HEK293 (cell line): ENCODE data around the gene DHPS.

Experiments
- INSM2 ChIP-seq: fragments of 450-650 bp; formaldehyde crosslinking; IDR thresholded peaks from 2 replicates; pipeline ENCODE4 v1.5.1; 2016; ENCODE audit warnings: missing biosample characterization, missing genetic modification characterization
- KLF16 ChIP-seq: fragments of 450-650 bp; formaldehyde crosslinking; IDR thresholded peaks from 2 replicates; pipeline ENCODE4 v1.5.1; 2017; ENCODE audit warnings: missing biosample characterization, missing genetic modification characterization
- TCF7L2 ChIP-seq: IDR thresholded peaks from 2 replicates; pipeline ENCODE4 v1.6.1; 2011; ENCODE audit warnings: low read depth, mild to moderate bottlenecking, inconsistent platforms, low read length, moderate library complexity, borderline replicate concordance
- ZBTB1 ChIP-seq: fragments of 450-650 bp; formaldehyde crosslinking; IDR thresholded peaks from 2 replicates; pipeline ENCODE4 v1.5.1; 2016; ENCODE audit warnings: missing biosample characterization, missing genetic modification characterization
- ZBTB6 ChIP-seq: fragments of 450-650 bp; formaldehyde crosslinking; IDR thresholded peaks from 2 replicates; pipeline ENCODE4 v1.5.1; 2017; ENCODE audit warnings: missing biosample characterization, missing genetic modification characterization
- ZBTB7A ChIP-seq: fragments of 450-650 bp; formaldehyde crosslinking; IDR thresholded peaks from 2 replicates; pipeline ENCODE4 v1.5.1; 2016; ENCODE audit warnings: low read depth, missing biosample characterization, missing genetic modification characterization
- ZBTB8A ChIP-seq: fragments of 450-650 bp; formaldehyde crosslinking; IDR thresholded peaks from 2 replicates; pipeline ENCODE4 v1.5.1; 2016; ENCODE audit warnings: missing biosample characterization, missing genetic modification characterization
- ZIC2 ChIP-seq: fragments of 450-650 bp; formaldehyde crosslinking; IDR thresholded peaks from 2 replicates; pipeline ENCODE4 v1.5.1; 2016; ENCODE audit warnings: missing biosample characterization, missing genetic modification characterization
- ZNF10 ChIP-seq: fragments of 450-650 bp; formaldehyde crosslinking; IDR thresholded peaks from 2 replicates; pipeline ENCODE4 v1.5.1; 2017; ENCODE audit warnings: missing biosample characterization, missing genetic modification characterization
- ZNF211 ChIP-seq: fragments of 450-650 bp; formaldehyde crosslinking; IDR thresholded peaks from 2 replicates; pipeline ENCODE4 v1.5.1; 2016; ENCODE audit warnings: low read depth, missing biosample characterization, missing genetic modification characterization
- ZNF266 ChIP-seq: fragments of 450-650 bp; formaldehyde crosslinking; IDR thresholded peaks from 2 replicates; pipeline ENCODE4 v1.5.1; 2016; ENCODE audit warnings: missing biosample characterization, missing genetic modification characterization, low read depth
- ZNF274 ChIP-seq, 2 experiments: fragments of 200-500 bp in 1 of 2; fragments of 450-650 bp in 1 of 2; sonication (Bioruptor generic) in 1 of 2; formaldehyde crosslinking in 1 of 2; IDR thresholded peaks; 2 replicates each; pipeline versions ENCODE4 v1.5.1 to v1.6.1; 2014 to 2016; ENCODE audit warnings: borderline replicate concordance in 1 of 2, inconsistent platforms in 1 of 2, low read length in 1 of 2, missing biosample characterization in 1 of 2, missing genetic modification characterization in 1 of 2
- ZNF518A ChIP-seq: fragments of 450-650 bp; formaldehyde crosslinking; conservative IDR thresholded peaks from 2 replicates; pipeline ENCODE4 v1.5.1; 2016; ENCODE audit warnings: low read depth, missing biosample characterization, missing genetic modification characterization
- ZNF521 ChIP-seq: fragments of 450-650 bp; formaldehyde crosslinking; IDR thresholded peaks from 2 replicates; pipeline ENCODE4 v1.5.1; 2017; ENCODE audit warnings: missing biosample characterization, mild to moderate bottlenecking, missing genetic modification characterization
- ZNF530 ChIP-seq: fragments of 450-650 bp; formaldehyde crosslinking; IDR thresholded peaks from 2 replicates; pipeline ENCODE4 v1.5.1; 2016; ENCODE audit warnings: low read depth, missing biosample characterization, missing genetic modification characterization
- ZNF548 ChIP-seq: fragments of 450-650 bp; formaldehyde crosslinking; IDR thresholded peaks from 2 replicates; pipeline ENCODE4 v1.5.1; 2016; ENCODE audit warnings: missing biosample characterization, missing genetic modification characterization
- ZNF654 ChIP-seq: fragments of 450-650 bp; formaldehyde crosslinking; IDR thresholded peaks from 2 replicates; pipeline ENCODE4 v1.5.1; 2016; ENCODE audit warnings: low read depth, missing biosample characterization, missing genetic modification characterization
- ZNF658 ChIP-seq: fragments of 450-650 bp; formaldehyde crosslinking; IDR thresholded peaks from 2 replicates; pipeline ENCODE4; 2016; ENCODE audit warnings: missing biosample characterization, missing genetic modification characterization
- ZNF692 ChIP-seq: fragments of 450-650 bp; formaldehyde crosslinking; IDR thresholded peaks from 2 replicates; pipeline ENCODE4 v1.5.1; 2016; ENCODE audit warnings: missing biosample characterization, missing genetic modification characterization
- ZNF768 ChIP-seq: fragments of 450-650 bp; formaldehyde crosslinking; IDR thresholded peaks from 2 replicates; pipeline ENCODE4 v1.5.1; 2018; ENCODE audit warnings: missing biosample characterization, mild to moderate bottlenecking, missing genetic modification characterization
- ZNF777 ChIP-seq: fragments of 450-650 bp; formaldehyde crosslinking; IDR thresholded peaks from 2 replicates; pipeline ENCODE4 v1.5.1; 2017; ENCODE audit warnings: missing biosample characterization, missing genetic modification characterization, borderline replicate concordance
- ZNF837 ChIP-seq: fragments of 450-650 bp; formaldehyde crosslinking; IDR thresholded peaks from 2 replicates; pipeline ENCODE4 v1.5.1; 2016; ENCODE audit warnings: missing biosample characterization, missing genetic modification characterization
- ZXDB ChIP-seq: fragments of 450-650 bp; formaldehyde crosslinking; IDR thresholded peaks from 2 replicates; pipeline ENCODE4 v1.5.1; 2016; ENCODE audit warnings: missing biosample characterization, missing genetic modification characterization
- TF ChIP-seq, protein P1 (sequence below): fragments of 450-650 bp; formaldehyde crosslinking; IDR thresholded peaks from 2 replicates; pipeline ENCODE4 v1.5.1; 2016; ENCODE audit warnings: missing biosample characterization, missing genetic modification characterization, low read depth
- TF ChIP-seq, protein P2 (sequence below): fragments of 450-650 bp; formaldehyde crosslinking; IDR thresholded peaks from 2 replicates; pipeline ENCODE4 v1.5.1; 2016; ENCODE audit warnings: missing biosample characterization, missing genetic modification characterization

The DHPS gene

GRCh38 chr19:12696366-12697335 lies 15.0 kb upstream of the DHPS start, which contains the start of gene FBXW9 (continued):
- TF ChIP-seq ZNF518A (tag by site-specific recombination) (peak; percentile 63; the same call in 1 of the 2 replicates), ZNF658 (no peak), ZNF837 (no peak), ZBTB7A (tag by site-specific recombination) (peak; percentile 84), ZNF777 (tag by site-specific recombination) (no peak), ZBTB1 (tag by site-specific recombination) (no peak), ZBTB6 (no peak), INSM2 (tag by site-specific recombination) (peak; percentile 37; the same call in 1 of the 2 replicates), ZXDB (peak; percentile 79), ZIC2 (tag by site-specific recombination) (no peak), ZBTB8A (tag by site-specific recombination) (peak; percentile 80), ZNF211 (no peak), ZNF10 (peak; percentile 76), ZNF548 (tag by site-specific recombination) (no peak), ZNF530 (no peak), TCF7L2 (no peak), ZNF274 (IDR thresholded peaks at IDR 0.05; ENCODE audit: low read length) (no peak), ZNF274 (tag by site-specific recombination; IDR thresholded peaks at IDR 0.05; ENCODE audit: borderline replicate concordance) (no peak), ZNF692 (tag by site-specific recombination) (peak; percentile 71), ZNF266 (tag by site-specific recombination) (no peak; the same call in 1 of the 2 replicates), KLF16 (tag by site-specific recombination) (peak; percentile 88; the same call in 1 of the 2 replicates), ZNF654 (tag by site-specific recombination) (no peak), ZNF768 (no peak), ZNF521 (tag by site-specific recombination) (no peak)
- TF ChIP-seq, protein P1, sequence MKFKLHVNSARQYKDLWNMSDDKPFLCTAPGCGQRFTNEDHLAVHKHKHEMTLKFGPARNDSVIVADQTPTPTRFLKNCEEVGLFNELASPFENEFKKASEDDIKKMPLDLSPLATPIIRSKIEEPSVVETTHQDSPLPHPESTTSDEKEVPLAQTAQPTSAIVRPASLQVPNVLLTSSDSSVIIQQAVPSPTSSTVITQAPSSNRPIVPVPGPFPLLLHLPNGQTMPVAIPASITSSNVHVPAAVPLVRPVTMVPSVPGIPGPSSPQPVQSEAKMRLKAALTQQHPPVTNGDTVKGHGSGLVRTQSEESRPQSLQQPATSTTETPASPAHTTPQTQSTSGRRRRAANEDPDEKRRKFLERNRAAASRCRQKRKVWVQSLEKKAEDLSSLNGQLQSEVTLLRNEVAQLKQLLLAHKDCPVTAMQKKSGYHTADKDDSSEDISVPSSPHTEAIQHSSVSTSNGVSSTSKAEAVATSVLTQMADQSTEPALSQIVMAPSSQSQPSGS (tag by site-specific recombination): 0 out of 2 replicates have a peak, but pooled peaks have one; percentile 9
- TF ChIP-seq, protein P2, sequence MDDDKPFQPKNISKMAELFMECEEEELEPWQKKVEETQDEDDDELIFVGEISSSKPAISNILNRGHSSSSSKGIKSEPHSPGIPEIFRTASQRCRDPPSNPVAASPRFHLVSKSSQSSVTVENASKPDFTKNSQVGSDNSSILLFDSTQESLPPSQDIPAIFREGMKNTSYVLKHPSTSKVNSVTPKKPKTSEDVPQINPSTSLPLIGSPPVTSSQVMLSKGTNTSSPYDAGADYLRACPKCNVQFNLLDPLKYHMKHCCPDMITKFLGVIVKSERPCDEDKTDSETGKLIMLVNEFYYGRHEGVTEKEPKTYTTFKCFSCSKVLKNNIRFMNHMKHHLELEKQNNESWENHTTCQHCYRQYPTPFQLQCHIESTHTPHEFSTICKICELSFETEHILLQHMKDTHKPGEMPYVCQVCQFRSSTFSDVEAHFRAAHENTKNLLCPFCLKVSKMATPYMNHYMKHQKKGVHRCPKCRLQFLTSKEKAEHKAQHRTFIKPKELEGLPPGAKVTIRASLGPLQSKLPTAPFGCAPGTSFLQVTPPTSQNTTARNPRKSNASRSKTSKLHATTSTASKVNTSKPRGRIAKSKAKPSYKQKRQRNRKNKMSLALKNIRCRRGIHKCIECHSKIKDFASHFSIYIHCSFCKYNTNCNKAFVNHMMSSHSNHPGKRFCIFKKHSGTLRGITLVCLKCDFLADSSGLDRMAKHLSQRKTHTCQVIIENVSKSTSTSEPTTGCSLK (tag by site-specific recombination): no peak
